GM18858 (cell line): ENCODE results near the gene ANKRD12.
"Not testable (repeated sequence)": the region's sequence is repeated elsewhere in the genome, so short reads cannot be mapped to it uniquely, and the experiment has no call there.

Experiments used
- ATAC-seq: cut with Tn5 transposase; IDR thresholded peaks from one replicate; pipeline ENCODE4 v1.9.1; 2021; ENCODE audit not compliant: unreplicated experiment

Gene ANKRD12

GRCh38 chr18:9140381-9140780, 3.8 kb downstream of the ANKRD12 start:
- no peak for ATAC-seq

GRCh38 chr18:9140984-9141383, 4.4 kb downstream of the ANKRD12 start:
- ATAC-seq = no peak

DNA sequence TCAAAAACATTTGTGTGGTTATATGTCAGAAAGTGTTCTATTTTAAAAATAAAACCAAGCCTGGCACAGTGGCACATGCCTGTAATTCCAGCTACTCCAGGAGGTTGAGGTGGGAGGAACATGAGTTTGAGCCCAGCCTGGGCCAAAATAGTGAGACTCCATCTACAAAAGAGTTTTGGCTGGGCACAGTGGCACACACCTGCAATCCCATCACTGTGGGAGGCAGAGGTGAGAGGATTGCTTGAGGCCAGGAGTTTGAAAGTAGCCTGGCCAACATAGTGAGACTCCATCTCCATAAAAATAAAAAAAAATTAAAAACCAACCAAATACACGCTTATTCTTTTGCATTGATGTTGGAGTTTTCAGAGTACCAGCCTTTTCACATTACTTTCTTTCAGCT, 9.6 kb downstream of the ANKRD12 start:
- ATAC-seq = no peak

GRCh38 chr18:9147440-9148202, 11.0 kb downstream of the ANKRD12 start:
- no peak for ATAC-seq

DNA sequence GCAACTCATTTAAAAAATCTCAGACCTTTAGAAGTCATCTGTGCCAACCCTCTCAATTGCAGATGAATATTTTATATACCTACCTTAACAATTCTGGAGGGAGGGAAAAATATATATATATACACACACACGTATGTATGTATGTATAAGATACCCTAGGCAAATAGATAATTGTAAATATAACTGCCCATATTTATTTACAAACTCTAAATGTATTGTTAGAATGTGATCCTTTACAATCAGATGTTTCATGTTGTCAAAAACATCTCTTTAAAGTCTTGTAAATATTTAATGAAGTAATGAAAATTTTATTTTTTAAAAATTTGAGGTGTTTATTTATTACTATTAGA, 11.6 kb downstream of the ANKRD12 start:
- no peak for ATAC-seq

- ATAC-seq = no peak
Measured at GRCh38 chr18:9150121-9150520, 13.5 kb downstream of the ANKRD12 start.

GRCh38 chr18:9153256-9153655, 16.7 kb downstream of the ANKRD12 start:
- no peak for ATAC-seq

- no peak for ATAC-seq
Measured at GRCh38 chr18:9156604-9157249, 20.1 kb downstream of the ANKRD12 start.

DNA sequence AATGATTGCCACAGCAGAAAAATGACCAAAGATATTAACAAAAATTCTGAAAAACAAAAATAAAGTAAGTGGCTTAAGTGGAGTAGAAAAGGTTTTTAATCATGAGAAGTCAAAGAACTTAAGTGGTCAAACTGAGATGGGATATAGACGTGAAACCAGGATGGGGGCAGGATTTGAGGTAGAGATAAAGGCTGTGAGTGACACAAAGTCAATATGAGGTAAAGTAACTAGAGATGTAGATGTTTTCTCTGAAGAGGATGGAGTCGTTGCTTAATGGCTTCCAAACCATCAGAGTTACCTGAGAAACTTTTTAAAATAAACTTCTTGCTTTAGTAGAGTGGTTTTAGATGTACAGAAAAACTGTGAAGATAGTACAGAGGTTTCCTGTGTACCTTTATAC, 21.2 kb downstream of the ANKRD12 start:
- no peak for ATAC-seq

DNA sequence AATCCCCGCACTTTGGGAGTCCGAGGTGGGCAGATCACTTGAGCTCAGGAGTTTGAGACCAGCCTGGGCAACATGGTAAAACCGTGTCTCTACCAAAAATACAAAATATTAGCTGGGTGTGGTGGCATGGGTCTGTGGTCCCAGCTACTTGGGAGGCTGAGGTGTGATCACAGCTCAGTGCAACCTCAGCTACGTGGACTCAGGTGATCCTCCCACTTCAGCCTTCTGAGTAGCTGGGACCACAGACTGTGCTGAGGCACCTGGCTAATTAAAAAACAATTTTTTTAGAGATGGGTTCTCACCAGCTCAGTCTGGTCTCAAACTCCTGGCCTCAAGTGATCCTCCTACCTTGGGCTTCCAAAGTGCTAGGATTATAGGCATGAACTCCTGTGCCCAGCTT, 23.4 kb downstream of the ANKRD12 start:
- no peak for ATAC-seq

- ATAC-seq = not testable (repeated sequence)
Measured at GRCh38 chr18:9162663-9163062, 26.1 kb downstream of the ANKRD12 start.

DNA sequence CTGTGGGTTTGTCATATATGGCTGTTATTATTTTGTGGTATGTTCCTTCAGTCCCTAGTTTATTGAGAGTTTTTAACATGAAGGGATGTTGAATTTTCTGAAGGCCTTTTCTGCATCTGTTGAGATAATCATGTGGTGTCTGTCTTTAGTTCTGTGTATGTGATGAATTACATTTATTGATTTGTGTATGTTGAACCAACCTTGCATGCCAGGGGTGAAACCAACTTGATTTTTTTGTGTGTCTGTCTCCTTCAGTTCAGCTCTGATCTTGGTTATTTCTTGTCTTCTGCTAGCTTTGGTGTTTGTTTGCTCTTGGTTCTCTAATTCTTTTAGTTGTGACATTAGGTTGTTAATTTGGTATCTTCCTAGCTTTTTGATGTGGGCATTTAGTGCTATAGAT, 27.6 kb downstream of the ANKRD12 start:
- ATAC-seq = not testable (repeated sequence)

DNA sequence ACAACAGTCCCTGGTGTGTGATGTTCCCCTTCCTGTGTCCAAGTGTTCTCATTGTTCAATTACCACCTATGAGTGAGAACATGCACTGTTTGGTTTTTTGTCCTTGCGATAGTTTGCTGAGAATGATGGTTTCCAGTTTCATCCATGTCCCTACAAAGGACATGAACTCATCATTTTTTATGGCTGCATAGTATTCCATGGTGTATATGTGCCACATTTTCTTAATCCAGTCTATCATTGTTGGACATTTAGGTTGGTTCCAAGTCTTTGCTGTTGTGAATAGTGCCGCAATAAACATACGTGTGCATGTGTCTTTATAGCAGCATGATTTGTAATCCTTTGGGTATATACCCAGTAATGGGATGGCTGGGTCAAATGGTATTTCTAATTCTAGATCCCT, 29.3 kb downstream of the ANKRD12 start:
- not testable (repeated sequence) for ATAC-seq

GRCh38 chr18:9169515-9169914, 32.9 kb downstream of the ANKRD12 start:
- not testable (repeated sequence) for ATAC-seq

DNA sequence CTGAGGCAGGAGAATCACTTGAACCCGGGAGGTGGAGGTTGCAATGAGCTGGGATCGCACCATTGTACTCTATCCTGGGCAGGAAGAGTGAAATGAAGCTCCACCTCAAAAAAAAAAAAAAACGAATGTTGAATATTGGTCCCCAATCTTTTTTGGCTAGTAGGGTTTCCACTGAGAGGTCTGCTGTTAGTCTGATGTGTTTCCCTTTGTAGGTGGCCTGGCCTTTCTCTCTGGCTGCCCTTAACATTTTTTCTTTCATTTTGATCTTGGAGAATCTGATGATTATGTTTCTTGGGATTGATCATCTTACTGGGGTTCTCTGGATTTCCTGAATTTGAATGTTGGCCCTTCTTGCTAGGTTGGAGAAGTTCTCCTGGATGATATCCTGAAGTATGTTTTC, 35.3 kb downstream of the ANKRD12 start:
- ATAC-seq = not testable (repeated sequence)

DNA sequence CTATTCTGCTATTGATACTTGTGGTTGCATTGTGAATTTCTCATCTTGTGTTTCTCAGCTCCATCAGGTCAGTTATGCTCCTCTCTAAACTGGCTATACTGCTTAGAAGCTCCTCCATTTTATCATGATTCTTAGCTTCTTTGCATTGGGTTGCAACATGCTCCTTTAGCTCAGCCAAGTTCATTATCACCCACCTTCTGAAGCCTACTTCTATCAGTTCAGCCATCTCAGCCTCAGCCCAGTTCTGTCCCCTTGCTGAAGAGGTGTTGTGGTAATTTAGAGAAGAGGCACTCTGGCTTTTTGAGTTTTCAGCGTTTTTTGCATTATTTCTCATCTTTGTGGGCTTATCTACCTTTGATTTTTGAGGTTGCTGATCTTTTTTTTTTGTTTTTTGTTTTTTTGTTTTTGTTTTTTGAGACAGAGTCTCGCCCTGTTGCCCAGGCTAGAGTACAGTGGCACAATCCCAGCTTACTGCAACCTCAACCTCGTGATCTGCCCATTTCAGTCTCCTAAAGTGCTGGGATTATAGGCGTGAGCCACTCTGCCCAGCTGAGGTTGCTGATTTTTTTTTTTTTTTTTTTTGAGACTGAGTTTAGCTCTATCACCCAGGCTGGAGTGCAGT, 36.0 kb downstream of the ANKRD12 start:
- ATAC-seq = no peak

DNA sequence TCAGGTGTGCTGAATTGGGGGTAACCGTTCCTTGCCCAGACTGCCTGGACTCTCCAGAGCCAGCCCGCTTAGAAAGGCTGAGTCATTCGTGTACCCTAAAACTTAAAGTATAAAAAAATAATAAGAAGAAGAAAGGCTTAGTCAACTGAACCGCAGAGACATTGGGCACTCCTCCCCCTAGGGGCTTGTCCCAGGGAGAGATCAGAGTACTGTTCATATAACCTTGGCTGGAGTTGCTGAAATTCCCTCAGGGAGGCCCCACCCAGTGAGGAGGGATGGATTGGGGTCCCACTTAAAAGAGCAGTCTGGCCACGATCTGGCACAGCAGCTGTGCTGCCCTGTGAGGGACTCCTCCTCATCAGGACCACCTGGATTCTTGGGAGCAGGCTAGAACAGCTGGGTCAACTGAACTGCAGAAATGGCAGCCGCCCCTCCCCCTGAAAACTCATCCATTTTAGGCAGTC, 37.2 kb downstream of the ANKRD12 start:
- peak; percentile 88 for ATAC-seq

GRCh38 chr18:9174302-9174701, 37.7 kb downstream of the ANKRD12 start:
- ATAC-seq = no peak

DNA sequence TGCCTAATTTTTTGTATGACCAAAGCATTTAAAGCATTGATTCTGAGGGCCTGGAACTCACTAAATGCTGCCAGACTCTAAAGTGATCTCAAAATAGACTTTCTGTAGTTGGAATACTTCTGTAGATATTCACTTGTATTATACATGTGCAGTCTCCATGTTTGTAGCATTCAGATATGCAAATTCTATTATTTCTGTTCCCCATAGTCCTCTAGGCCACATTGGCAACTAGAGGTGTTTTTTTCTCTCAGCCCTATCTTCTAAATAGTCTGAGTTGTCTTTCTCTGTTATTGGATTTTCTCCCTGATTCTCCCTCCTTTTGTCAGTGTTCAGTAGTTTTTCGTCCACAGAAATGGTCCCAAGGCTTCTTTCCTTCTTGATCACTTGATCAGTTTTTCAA, 38.5 kb downstream of the ANKRD12 start:
- ATAC-seq = no peak

DNA sequence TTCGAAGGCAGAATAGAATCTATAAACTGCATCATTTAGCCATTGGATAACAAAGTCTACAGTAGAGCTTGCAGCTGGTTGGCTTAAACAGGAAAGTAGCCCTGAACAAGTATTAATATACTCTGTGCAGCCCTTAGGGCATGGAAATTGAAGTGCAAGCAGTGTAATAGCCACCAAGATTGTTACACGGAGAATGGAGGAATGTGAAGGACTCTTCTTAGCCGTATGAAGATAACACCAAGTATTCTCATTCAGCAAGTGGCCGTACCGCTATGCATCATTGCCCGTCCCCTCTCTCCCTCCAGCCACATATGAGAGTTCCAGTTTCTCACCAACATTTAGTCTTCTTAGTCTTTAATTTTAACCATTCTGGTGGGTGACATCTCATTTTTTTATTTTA, 40.5 kb downstream of the ANKRD12 start:
- no peak for ATAC-seq

DNA sequence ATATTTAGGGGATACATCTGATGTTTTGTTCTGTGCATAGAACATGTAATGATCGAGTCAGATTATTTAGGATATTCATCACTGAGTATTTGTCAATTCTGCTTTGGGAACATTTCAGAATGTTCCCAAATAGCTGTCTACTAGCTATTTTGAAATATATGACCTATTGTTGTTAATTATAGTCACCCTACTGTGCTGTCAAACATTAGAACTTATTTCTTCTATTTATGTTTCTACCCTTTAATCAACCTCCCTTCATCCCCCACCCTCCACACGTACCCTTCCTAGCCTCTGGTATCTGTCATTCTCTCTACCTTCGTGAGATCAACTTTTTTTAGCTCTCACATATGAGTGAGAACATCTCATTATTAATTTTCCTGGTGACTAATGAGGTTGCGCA, 40.9 kb downstream of the ANKRD12 start:
- no peak for ATAC-seq

DNA sequence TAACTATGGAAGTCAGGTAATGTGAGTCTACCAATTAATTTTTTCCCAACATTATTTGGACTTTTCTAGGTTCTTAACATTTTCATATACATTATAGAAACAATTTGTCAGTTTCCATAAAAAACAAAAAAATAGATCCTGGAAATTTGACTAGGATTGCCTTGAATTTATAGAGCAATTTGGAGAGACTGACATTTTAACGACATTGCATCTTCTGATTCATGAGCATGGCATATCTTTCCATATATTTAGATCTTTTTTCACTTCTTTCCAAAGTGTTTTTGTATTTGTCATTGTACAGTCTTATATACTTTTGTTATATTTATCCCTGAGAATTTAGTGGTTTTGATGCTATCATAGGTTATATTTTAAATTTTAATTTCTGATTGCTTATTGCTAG, 42.0 kb downstream of the ANKRD12 start:
- no peak for ATAC-seq
